VCaP (cell line): ENCODE results near the gene MAP6D1.

ENCODE experiments used
- H3K27ac ChIP-seq: fragments of 450-650 bp; 2 replicates; pipeline ENCODE4 v1.5.1; 2017
- CTCF ChIP-seq: fragments of 450-650 bp; conservative IDR thresholded peaks from 2 replicates; pipeline ENCODE4 v1.5.1; 2017; ENCODE audit warnings: mild to moderate bottlenecking, moderate library complexity

Gene MAP6D1

GRCh38 chr3:183854318-183855035 lies 29.1 kb upstream of the MAP6D1 start:
- no peak overlapping the region for H3K27ac ChIP-seq
- no peak for TF ChIP-seq CTCF

GRCh38 chr3:183845608-183846288 lies 20.4 kb upstream of the MAP6D1 start:
- peak overlapping the region; percentile 86 for H3K27ac ChIP-seq
- TF ChIP-seq CTCF, result no peak

GRCh38 chr3:183845090-183845489 lies 19.7 kb upstream of the MAP6D1 start:
- no peak for TF ChIP-seq CTCF
- peak overlapping the region; percentile 86 for H3K27ac ChIP-seq

GRCh38 chr3:183844606-183845005 lies 19.2 kb upstream of the MAP6D1 start:
- no peak for TF ChIP-seq CTCF
- H3K27ac ChIP-seq, result peak overlapping the region; percentile 86

- H3K27ac ChIP-seq, result no peak overlapping the region
- TF ChIP-seq CTCF, result no peak
Measured at GRCh38 chr3:183839751-183840150, 14.4 kb upstream of the MAP6D1 start.

- no peak overlapping the region for H3K27ac ChIP-seq
- TF ChIP-seq CTCF, result no peak
Measured at GRCh38 chr3:183837894-183838293, 12.5 kb upstream of the MAP6D1 start.

- no peak overlapping the region for H3K27ac ChIP-seq
- no peak for TF ChIP-seq CTCF
Measured at GRCh38 chr3:183837390-183837789, 12.0 kb upstream of the MAP6D1 start.
